Liver (tissue), 9 donors: ENCODE measurements around the gene FOXK1. TPM values are rescaled to one million over a fixed set of nuclear protein-coding genes. Genes with fewer than 3 reads are reported as not detected.

ENCODE experiments used
- DNase-seq: peaks from one replicate; pipeline ENCODE4 v3.0.0-alpha.2; 2017; ENCODE audit warnings: low spot score
- H3K27ac ChIP-seq, 2 donors: one replicate each; pipeline ENCODE4 v1.7.0; 2013; ENCODE audit warnings: inconsistent platforms in 2 of 2, low read length in 2 of 2, control low read depth in 1 of 2, low read depth in 1 of 2, mild to moderate bottlenecking in 1 of 2
- H3K27me3 ChIP-seq, 4 donors: one replicate each; pipeline versions ENCODE4 v1.6.1 to v1.7.0; 2013; ENCODE audit warnings: low read length in 3 of 4, inconsistent platforms in 1 of 4, mild to moderate bottlenecking in 1 of 4, moderate library complexity in 1 of 4; ENCODE audit not compliant: control insufficient read depth in 4 of 4, insufficient read depth in 4 of 4
- H3K36me3 ChIP-seq, 4 donors: one replicate each; pipeline versions ENCODE4 v1.6.1 to v1.7.0; 2013; ENCODE audit warnings: low read length in 3 of 4, mild to moderate bottlenecking in 3 of 4, low read depth in 1 of 4, moderate library complexity in 1 of 4; ENCODE audit not compliant: control insufficient read depth in 4 of 4, insufficient read depth in 3 of 4
- H3K4me1 ChIP-seq, 4 donors: one replicate each; pipeline versions ENCODE4 v1.6.1 to v1.7.0; 2013; ENCODE audit warnings: low read length in 3 of 4, mild to moderate bottlenecking in 3 of 4, moderate library complexity in 1 of 4; ENCODE audit not compliant: control insufficient read depth in 4 of 4, insufficient read depth in 4 of 4
- H3K4me3 ChIP-seq, 3 donors: one replicate each; pipeline versions ENCODE4 v1.6.1 to v1.7.0; 2013; ENCODE audit warnings: low read length in 3 of 3, control low read depth in 1 of 3, low read depth in 1 of 3, mild to moderate bottlenecking in 1 of 3
- H3K9ac ChIP-seq, 2 donors: one replicate each; pipeline ENCODE4 v1.7.0; 2013; ENCODE audit warnings: low read length in 2 of 2, mild to moderate bottlenecking in 2 of 2, moderate library complexity in 2 of 2, control low read depth in 1 of 2, low read depth in 1 of 2
- H3K9me3 ChIP-seq, 4 donors: one replicate each; pipeline versions ENCODE4 v1.6.1 to v1.7.0; 2013; ENCODE audit warnings: low read length in 3 of 4; ENCODE audit not compliant: control insufficient read depth in 4 of 4
- ATF3 ChIP-seq: IDR thresholded peaks from 2 replicates; pipeline ENCODE4 v1.6.1; 2016; ENCODE audit warnings: antibody characterized with exemption
- EGR1 ChIP-seq, 2 donors: IDR thresholded peaks; 2 replicates each; pipeline ENCODE4 v1.6.1; 2016 to 2018; ENCODE audit warnings: antibody characterized with exemption in 2 of 2, low read depth in 2 of 2
- FOXA1 ChIP-seq: IDR thresholded peaks from 2 replicates; pipeline ENCODE4 v1.6.1; 2016; ENCODE audit warnings: antibody characterized with exemption
- FOXA2 ChIP-seq: IDR thresholded peaks from 2 replicates; pipeline ENCODE4 v1.6.1; 2016; ENCODE audit warnings: antibody characterized with exemption
- HNF4A ChIP-seq, 2 donors: conservative IDR thresholded peaks; 2 replicates each; pipeline ENCODE4 v1.6.1; 2016; ENCODE audit warnings: antibody characterized with exemption in 2 of 2, mild to moderate bottlenecking in 2 of 2
- HNF4G ChIP-seq: IDR thresholded peaks from 2 replicates; pipeline ENCODE4 v1.6.1; 2016; ENCODE audit warnings: antibody characterized with exemption
- JUND ChIP-seq, 2 donors: IDR thresholded peaks; 2 replicates each; pipeline ENCODE4 v1.6.1; 2016; ENCODE audit warnings: antibody characterized with exemption in 2 of 2
- MAX ChIP-seq: IDR thresholded peaks from 2 replicates; pipeline ENCODE4 v1.6.1; 2016; ENCODE audit warnings: antibody characterized with exemption
- NR2F2 ChIP-seq: IDR thresholded peaks from 2 replicates; pipeline ENCODE4 v1.6.1; 2016; ENCODE audit warnings: antibody characterized with exemption
- REST ChIP-seq: IDR thresholded peaks from 2 replicates; pipeline ENCODE4 v1.6.1; 2016; ENCODE audit warnings: antibody characterized with exemption, mild to moderate bottlenecking
- RXRA ChIP-seq, 2 donors: IDR thresholded peaks; 2 replicates each; pipeline ENCODE4 v1.6.1; 2017 to 2018; ENCODE audit warnings: antibody characterized with exemption in 2 of 2, mild to moderate bottlenecking in 1 of 2
- TAF1 ChIP-seq: conservative IDR thresholded peaks from 2 replicates; pipeline ENCODE4 v1.6.1; 2016; ENCODE audit warnings: antibody characterized with exemption, mild to moderate bottlenecking
- YY1 ChIP-seq: IDR thresholded peaks from 2 replicates; pipeline ENCODE4 v1.6.1; 2016; ENCODE audit warnings: antibody characterized with exemption, mild to moderate bottlenecking
- WGBS: extraction: QIAGEN DNeasy Blood & Tissue Kit; methylation state at CpG from one replicate; pipeline ENCODE4 v1.1.7; 2013; 5-methylcytosine and 5-hydroxymethylcytosine counted together
- polyA plus RNA-seq, 2 donors: library from polyadenylated mRNA; stranded (reverse) in 1 of 2; unstranded in 1 of 2; fragments of 200-250 nt in 1 of 2; fragments of >200 nt in 1 of 2; fragmentation: Nextera tagmentation in 1 of 2; extraction: Ambion mirVana in 1 of 2; gene quantifications; one replicate each; pipeline versions ENCODE4 v1.2.1 to v1.2.3, GENCODE V29; 2013 to 2015
- total RNA-seq, 2 donors: library from RNA; depleted of rRNA; stranded (reverse); fragments of >200 nt; gene quantifications; one replicate each; pipeline ENCODE4 v1.2.3, GENCODE V29; 2014
- donor health status: healthy.
- donor health status: healthy.
- donor health status: healthy.
- donor health status: healthy.
- donor health status: healthy.

The FOXK1 gene
- total RNA-seq (1 to 10 TPM; 7.5 to 8.5 TPM), polyA plus RNA-seq (1 to 10 TPM; 1.2 to 1.3 TPM)

GRCh38 chr7:4681886-4682620 is at the start of gene FOXK1:
FOXK1 (plus strand) TSS chr7:4682295; CDS start chr7:4682309, 14 bp downstream.
- no peaks in the 10 kb centered on the region for H3K27me3 ChIP-seq
- peak within 1 kb of the TSS; percentile 87 to 96 (median 89) for H3K4me3 ChIP-seq
- peak within 1 kb of the TSS; percentile 93 to 97 for H3K27ac ChIP-seq
- WGBS: 2% methylated on average over 116 of the region's 116 CpGs
- peak within 1 kb of the TSS; percentile 67 to 77 for H3K9ac ChIP-seq
- TF ChIP-seq REST (no peak), YY1 (no peak), FOXA2 (no peak), MAX (no peak), RXRA (IDR thresholded peaks at IDR 0.05) (no peak), JUND (IDR thresholded peaks at IDR 0.05) (no peak), HNF4G (no peak)
- H3K4me1 ChIP-seq: peaks cover 4 to 19% (median 14%) of the 10 kb centered on the region in 4 donors
- no peaks in the 10 kb centered on the region for H3K36me3 ChIP-seq
- DNase-seq: peak; percentile 76
- no peaks in the 10 kb centered on the region for H3K9me3 ChIP-seq

GRCh38 chr7:4633012-4633411 is 49.1 kb upstream of the FOXK1 start:
- H3K9me3 ChIP-seq: no peaks in the 10 kb centered on the region
- no peak overlapping the region for H3K9ac ChIP-seq
- H3K36me3 ChIP-seq: no peaks in the 10 kb centered on the region
- 90% methylated on average over 3 of the region's 3 CpGs for whole genome bisulfite sequencing
- DNase-seq: no peak
- H3K27ac ChIP-seq: no peak overlapping the region
- no peaks in the 10 kb centered on the region for H3K27me3 ChIP-seq
- H3K4me1 ChIP-seq: no peaks in the 10 kb centered on the region
- no peak for TF ChIP-seq FOXA2
- TF ChIP-seq HNF4A (conservative IDR thresholded peaks at IDR 0.05): no peak
- no peak for TF ChIP-seq YY1
- no peak for TF ChIP-seq REST
- no peak for TF ChIP-seq MAX
- no peak for TF ChIP-seq EGR1 (IDR thresholded peaks at IDR 0.05; ENCODE audit: low read depth in 2 of 2)
- TF ChIP-seq ATF3: no peak
- TF ChIP-seq RXRA (IDR thresholded peaks at IDR 0.05): no peak
- no peak for TF ChIP-seq TAF1
- no peak for TF ChIP-seq NR2F2
- TF ChIP-seq FOXA1: no peak
- TF ChIP-seq JUND (IDR thresholded peaks at IDR 0.05): no peak
- no peak overlapping the region for H3K4me3 ChIP-seq
